Activated CD4-positive, CD25-positive, alpha-beta regulatory T cell treated with anti-CD3 and anti-CD28 coated beads, Interleukin-2, amount 50 U/mL, for 24 hours (primary cell): Measurements from ENCODE around the gene FKBP11.

Source experiments
- ATAC-seq, 2 donors: fragments of 150-1000 bp; cut with Tn5 transposase; one replicate each; pipeline ENCODE4 v1.10.0; 2021; ENCODE audit warnings: mild to moderate bottlenecking in 1 of 2, moderate library complexity in 1 of 2

FKBP11 gene

DNA sequence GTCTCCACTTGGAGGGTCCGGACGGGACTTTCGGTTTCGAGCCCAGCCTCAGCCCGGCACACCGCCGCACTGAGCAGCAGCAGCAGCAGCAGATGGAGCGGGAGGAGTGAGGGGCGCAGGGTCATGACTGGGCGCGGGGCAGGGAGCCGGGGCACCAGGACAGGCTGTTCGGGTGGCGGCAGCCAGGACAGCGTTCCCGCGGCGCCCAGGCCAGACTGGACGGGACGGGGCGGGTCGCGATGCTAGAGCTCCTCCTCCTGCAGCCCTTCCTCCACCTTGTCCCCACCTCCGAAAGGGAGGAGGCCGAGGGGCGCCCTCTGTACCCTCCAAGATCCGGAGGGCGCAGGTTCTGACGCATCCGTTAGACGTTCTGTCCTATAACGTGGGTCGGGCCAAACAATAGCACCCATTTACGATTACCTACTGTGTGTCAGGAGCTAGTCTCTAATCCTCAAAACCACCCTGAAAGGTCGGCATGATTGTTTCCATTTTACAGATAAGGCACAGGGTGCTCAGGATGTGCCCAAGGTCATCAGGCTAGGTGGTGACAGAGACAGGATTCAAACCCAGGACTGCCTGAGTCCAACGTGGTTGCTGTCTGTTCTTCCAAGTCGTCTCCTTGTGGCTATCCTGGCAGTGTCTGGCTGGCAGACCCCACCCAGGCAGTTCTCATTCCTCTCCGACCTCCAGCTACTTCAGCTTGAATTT lies at the start of gene FKBP11:
Gene FKBP11 (minus strand): TSS at position 189 of the 708 bp plus-strand sequence. CDS start 64 bp downstream, at position 125.
- ATAC-seq: peak; percentile 89 to 91

- no peak for ATAC-seq
These were observed 48.8 kb upstream of the FKBP11 start for GRCh38 chr12:48973941-48974673.

DNA sequence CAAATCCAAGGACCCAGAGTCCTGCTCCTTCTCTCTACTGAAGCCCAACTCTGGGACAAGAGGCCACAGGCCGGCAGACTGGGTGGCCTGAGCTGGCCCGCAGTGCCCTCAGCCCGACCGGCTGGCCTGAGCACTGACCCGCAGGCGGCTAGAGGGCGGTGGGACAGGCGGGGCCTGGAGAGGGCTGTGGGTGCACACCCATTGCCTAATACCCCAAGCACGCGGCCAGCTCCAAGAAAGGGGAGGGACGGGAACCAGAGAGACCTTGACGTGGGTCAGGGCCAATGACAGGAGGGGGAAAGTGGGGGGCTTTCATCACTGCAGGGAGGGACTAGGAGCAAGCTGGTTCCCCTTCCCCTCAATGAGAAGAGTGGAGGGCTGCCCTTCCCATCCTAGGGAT lies 48.2 kb upstream of the FKBP11 start:
- no peak for ATAC-seq

GRCh38 chr12:48972952-48973483 lies 47.7 kb upstream of the FKBP11 start:
- ATAC-seq: no peak

DNA sequence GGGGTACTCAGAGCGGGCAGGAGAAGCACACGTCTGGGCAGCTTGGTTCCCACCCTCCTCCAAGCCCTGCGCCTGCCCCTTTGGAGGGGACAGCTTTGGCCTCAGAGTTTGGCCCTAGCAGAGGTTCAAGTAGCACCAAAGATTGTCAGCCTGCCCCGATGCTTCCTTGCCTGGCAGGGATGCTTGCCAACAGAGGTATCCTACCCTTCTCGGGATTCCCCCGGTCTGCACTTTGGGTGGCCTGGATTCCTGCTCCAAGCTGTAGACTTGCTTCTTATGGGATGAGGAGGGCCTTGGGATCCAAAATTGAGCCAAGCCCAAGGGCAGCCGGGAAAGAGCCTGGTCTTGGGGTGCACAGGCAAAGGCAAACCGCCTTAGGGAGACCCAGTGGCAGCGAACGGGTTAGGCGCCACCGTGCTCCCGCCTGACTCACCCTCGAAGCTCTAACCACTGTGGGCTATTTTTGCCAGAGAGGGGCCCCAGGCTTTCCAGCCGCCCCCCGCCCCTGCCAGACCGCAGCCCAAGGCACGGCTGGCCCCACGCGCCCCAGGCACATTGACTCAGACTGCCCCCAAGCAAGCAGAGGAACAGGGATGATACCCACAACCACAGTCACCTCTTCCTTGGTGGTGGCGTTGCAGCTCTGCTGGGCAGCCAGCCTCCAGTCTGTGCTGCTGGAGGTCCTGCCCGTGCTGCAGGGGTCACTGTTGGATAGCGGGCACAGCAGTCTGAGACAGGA lies 47.1 kb upstream of the FKBP11 start:
- peak; percentile 21 for ATAC-seq

- no peak for ATAC-seq
These were observed 45.5 kb upstream of the FKBP11 start for GRCh38 chr12:48970702-48971334.

DNA sequence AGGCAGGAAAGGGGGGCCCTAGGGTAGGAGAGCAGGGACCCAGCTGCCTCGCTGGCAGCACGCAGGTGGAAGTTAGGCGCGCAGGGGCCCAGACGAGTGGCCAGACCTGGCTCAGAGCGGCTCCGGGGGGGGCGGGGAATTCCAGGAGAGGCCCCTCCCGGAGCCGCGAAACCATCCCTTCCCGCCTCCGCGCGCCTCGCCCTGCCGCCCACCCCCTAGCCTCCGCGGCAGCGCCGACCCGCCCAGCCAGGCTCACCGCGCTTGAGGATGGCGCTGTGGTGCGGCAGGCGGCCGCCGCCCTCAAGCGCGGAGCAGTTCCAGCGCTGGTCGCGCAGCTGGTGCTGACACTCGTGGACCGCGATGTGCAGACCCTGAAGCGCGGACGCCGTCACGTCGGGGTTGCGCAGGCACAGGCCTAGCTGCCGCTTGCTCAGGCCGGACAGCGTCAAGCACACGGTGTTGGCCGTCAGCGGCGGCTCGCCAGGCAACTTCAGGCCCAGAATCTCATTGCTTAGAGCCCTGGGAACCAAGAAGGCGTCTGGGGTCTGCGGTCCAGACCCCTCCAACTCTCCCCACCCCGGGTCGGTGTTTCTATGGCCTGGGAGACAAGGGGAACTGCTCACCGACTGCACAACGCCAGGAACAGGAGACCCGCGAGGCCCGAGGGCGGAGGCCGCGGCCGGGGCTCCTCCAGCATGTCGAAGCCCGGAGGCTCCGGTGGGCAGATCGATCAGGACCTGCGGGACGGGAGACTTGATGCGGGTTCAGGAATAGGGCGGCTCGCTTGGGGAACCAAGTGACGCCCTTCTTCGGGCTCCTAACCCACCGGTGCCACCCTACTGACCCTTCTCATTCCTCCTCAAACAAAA lies 44.8 kb upstream of the FKBP11 start:
- peak; percentile 36 to 42 for ATAC-seq

- ATAC-seq: no peak
These were observed 44.0 kb upstream of the FKBP11 start for GRCh38 chr12:48969160-48969771.

- no peak for ATAC-seq
These were observed 43.2 kb upstream of the FKBP11 start for GRCh38 chr12:48968467-48968866.

- no peak for ATAC-seq
These were observed 42.7 kb upstream of the FKBP11 start for GRCh38 chr12:48967991-48968390.

- ATAC-seq: no peak
These were observed 41.0 kb upstream of the FKBP11 start for GRCh38 chr12:48966177-48966895.

DNA sequence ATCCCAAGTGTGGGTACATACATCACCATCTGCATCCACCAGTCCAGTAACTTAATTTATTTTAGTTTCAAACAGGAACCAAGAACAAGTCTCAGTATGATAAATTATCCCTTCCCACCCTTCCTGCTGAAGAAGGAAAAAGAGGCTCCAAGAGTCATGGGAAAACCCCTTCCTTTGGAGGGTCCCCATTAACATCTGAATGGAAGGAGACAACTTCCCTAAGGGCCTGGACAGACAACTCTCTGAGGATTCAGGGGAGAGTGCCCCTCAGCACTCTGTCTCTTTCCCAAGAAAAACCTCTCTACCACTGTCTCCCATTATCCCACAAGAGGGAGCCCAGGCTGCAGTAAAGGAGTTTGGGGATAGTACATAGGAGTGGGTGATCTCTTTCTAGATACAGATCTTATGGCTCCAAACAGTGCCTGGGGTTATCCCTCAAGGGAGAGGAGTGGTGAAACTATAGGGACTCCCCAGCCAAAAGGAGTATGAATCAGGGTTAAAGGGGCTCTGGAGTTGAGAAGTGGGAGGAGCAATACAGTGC lies 40.1 kb upstream of the FKBP11 start:
- ATAC-seq: peak in 1 of 2 donors; percentile 45

GRCh38 chr12:48961801-48962200 lies 36.5 kb upstream of the FKBP11 start:
- no peak for ATAC-seq

- no peak for ATAC-seq
These were observed 36.0 kb upstream of the FKBP11 start for GRCh38 chr12:48961331-48961730.

DNA sequence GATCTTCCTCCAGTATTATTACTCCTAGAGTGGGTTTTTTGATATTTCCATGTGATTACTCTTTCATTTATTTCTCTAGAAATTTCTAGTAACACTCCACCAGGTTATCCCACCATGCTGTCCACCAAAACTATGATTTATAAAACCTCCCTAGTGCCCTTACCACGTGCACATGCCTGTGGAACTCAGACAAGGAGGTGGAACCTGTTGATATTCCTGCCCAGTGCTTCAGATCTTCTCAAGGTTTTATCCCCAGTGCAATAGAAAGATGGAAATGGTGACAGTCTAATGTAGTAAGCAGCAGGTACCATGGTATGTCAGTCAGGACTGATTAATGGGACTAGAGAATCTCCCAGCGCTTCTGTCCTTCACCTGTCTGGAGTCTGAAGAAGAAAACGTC lies 35.5 kb upstream of the FKBP11 start:
- ATAC-seq: no peak

- ATAC-seq: no peak
These were observed 32.7 kb upstream of the FKBP11 start for GRCh38 chr12:48958049-48958388.

- peak; percentile 98 for ATAC-seq
These were observed 32.1 kb upstream of the FKBP11 start, which contains the start of gene ARF3 for GRCh38 chr12:48957141-48958048. ARF3 (minus strand) TSS chr12:48957487; CDS start chr12:48941095, 16,392 bp downstream.

DNA sequence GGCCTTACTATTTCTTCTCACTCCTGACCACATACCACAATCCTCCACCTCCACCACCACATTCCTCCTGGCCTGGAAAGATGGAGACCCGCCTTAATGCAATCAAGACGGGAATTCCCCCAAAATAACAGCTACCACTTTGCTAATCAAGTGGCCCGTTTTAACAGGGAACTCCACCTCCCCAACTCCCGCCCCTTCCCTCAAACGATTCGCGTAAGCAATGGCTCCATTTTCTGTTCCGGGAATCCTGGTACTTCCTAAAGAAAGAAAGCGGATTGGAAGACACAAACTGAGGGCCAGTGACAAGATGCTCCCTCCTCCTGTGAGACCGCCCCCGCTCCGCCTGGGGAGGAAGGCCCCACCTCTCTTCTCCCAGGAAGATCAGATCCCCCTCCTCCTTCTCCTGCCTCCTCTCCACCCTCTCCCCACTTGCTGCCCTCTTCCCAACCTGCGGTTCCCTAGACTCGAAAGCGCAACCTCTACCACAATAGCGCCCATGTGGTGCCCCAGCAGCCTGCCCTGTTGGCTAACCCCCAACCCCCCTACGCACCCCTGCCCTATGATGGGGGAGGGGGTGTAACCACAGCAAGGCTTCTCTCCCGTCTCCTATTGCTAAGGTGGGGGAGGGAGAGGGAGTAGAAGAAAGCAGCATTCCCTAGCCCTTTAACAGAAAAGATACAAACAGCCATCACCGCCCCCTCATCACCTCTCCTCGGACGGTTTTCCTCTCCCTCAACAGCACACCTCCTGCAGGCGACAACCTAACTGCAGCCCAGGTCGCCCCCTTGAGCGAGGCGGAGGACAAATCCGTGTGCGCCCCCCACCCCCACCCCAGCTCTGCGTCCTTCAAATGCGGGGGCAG lies 31.2 kb upstream of the FKBP11 start:
- peak; percentile 2 for ATAC-seq
